KBM-7 (cell line): ENCODE data around the gene SF3B5.
"Not testable (repeated sequence)": the region's sequence is repeated elsewhere in the genome, so short reads cannot be mapped to it uniquely, and the experiment has no call there.

Experiments used
- DNase-seq: peaks from one replicate; pipeline ENCODE4 v3.0.0-alpha.2; 2015
- in situ Hi-C: fragments of 300-500 bp; cut with MboI; formaldehyde crosslinking; loops from 2 replicates; pipeline ENCODE4 v1.14.3; 2020; ENCODE audit warnings: low sequenced_read_pairs, low pct_unique_long_range_greater_than_20kb, mixed read lengths

SF3B5 gene

DNA sequence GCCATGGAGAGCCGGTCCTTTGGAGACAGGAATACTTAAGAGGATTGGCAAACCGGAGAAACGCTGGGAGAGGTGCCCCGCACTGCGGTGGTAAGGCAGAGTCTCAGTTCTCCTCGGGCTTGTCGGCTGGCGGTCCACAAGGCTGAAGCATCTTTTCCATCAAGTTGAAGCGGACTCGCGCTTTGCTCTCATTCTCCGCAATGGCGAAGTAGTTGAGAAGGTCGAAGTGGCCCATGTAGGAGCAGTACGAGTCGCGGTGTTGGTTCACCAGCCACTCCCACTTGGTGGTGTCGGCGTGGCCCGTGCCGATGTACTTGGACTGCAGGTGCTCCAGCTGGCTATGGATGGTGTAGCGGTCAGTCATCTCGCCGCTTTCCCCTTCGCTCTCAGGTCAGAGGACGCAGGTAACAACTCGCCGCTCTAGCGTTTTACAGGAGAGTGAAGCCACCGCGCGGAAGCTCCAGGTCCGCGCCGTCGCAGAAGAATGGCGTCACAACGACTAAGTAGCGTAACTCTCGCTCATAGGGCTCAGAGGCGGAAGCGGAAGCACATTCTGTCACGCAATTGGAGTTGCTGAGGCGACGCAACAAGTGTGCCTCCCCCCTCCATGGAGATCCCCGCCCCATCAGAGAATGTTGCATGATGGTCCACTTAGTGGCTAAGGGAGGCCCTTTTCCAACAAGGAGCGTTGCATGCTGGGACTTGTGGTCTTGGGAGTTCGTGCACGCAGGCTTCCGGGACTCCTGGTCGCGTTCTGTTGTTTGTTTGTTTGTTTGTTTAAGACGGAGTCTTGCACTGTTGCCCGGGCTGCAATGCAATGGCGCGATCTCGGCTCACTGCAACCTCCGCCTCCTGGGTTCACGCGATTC, at the start of gene SF3B5:
TSS of gene SF3B5 (minus strand) at position 440 of the 869 bp plus-strand sequence. CDS start at position 364, 76 bp downstream.
- in situ Hi-C loops, result no loop called here
- DNase-seq, result peak; percentile 99

DNA sequence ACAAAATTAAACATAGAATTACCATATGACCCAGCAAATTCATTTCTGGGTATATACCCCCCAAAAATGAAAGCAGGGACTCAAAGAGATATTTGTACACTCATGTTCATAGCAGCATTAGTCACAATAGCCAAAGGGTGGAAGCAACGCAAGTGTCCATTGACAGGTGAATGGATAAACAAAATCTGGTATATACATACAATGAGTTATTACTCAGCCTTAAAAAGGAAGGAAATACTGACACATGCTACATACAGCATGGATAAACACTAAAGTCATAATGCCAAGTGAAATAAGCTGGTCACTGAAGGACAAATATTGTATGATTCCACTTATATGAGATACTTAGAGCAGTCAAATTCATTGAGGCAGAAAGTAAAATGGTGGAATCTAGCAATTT, 49.6 kb upstream of the SF3B5 start:
- no peak for DNase-seq
- in situ Hi-C loops, result no loop called here

DNA sequence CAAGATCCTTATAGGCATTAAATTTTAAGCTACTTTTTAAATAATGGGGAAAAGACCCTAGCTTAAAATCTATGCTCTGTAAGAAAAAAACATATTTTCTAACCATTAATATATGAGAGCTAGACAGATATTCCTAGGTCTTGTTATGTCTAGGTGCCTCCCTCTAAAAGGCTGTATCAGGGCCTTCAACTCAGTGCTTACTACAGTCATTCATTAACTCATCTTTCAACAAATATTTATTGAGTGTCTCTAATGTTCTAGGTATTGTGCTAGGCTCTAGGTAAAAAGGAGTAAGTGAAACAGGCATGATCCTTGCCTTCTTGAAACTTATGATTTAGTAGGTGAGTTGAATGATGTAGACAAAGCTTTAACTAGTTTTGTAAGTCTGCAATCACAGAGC, 48.5 kb upstream of the SF3B5 start:
- DNase-seq, result no peak
- in situ Hi-C loops, result no loop called here

DNA sequence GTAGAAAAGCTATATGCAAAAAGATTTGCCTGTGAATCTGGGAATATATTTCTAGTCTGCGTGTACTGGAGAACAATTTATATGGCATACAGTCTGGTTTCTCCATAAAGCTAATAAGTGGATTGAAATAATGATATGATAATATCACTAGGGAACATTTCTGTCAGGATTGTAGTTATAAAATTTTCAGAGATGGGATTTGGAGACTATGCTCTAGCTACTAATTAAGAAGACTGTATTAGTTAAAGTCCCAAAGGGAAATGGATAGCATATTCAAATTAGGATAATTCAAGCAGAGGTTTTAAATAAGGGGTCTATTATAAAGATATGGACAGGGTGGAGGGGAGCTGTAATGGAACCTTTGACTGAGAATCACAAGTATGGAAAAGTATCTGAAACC, 47.7 kb upstream of the SF3B5 start:
- in situ Hi-C loops, result no loop called here
- DNase-seq, result no peak

DNA sequence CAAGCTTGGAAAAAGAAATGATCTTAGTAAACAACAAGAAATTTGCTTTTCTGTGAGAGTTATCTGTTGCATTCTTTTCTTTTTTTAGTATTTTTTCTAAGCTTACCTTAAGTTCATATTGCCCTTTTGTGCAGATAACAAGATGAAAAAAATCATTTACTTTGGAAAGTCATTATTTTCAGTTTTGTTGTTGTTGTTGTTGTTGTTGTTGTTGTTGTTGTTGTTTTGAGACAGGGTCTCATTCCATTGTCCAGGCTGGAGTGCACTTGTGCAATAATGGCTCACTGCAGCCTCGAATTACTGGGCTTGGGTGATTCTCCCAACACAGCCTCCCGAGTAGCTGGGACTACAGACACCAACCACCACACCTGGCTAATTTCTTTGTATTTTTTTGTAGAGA, 46.1 kb upstream of the SF3B5 start:
- in situ Hi-C loops, result no loop called here
- DNase-seq, result no peak

DNA sequence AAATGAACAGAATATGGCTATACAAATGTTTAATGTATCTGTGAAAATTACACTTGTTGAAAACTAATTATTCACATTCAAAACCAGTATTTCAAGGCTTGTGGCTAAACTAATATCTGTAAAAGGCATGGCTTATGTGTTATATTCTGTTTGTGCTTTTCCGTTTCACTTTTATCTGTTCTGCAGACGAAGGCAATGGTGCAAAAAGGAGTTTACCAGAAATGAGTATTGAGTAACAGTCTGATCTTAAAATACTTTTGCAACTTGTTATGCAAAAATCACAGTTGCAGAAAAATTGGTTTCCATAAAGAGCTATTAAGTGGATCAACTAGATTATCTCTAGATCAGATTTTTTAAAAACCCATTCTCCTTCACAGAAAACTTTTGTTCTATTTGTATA, 45.5 kb upstream of the SF3B5 start:
- in situ Hi-C loops, result no loop called here
- DNase-seq, result no peak

DNA sequence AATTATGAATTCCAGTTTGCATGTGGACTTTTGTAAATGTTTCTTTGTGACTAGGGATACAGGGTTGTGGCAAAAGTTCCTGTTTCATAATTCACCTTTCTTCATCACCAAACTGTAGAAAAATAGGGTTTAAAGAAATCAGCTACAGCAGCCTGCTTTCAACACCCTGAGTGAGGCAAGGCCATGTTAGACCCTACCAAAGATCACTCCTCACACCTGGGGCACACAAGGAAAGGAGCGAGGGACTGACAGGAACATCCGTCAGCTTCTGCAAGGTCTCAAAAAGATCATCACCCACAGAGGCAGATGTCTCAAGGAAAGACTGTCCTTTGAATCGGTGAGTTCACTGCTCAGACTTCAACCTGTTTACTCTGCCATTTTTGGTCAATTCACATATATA, 44.4 kb upstream of the SF3B5 start:
- in situ Hi-C loops, result no loop called here

DNA sequence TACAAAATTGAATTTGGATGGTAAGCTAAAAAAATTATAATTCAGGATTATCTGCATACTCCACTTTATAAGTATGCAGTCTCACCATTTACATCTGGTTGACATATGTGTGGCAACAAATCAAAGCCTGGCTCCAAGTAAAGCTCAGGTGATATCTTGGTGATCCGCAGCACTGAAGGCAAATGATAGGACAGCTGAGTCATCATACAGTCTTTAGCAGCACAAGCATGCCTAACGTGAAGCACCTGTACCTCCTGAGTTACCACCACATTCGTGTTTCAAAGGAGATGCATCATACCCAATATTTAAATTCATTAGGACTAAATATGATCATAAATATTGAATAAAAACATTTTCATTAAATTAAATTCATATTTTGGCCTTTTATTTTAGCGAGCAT, 43.2 kb upstream of the SF3B5 start:
- in situ Hi-C loops, result no loop called here
- DNase-seq, result no peak

More for the DNA sequence above, 44.4 kb upstream of the SF3B5 start:
- no peak for DNase-seq

DNA sequence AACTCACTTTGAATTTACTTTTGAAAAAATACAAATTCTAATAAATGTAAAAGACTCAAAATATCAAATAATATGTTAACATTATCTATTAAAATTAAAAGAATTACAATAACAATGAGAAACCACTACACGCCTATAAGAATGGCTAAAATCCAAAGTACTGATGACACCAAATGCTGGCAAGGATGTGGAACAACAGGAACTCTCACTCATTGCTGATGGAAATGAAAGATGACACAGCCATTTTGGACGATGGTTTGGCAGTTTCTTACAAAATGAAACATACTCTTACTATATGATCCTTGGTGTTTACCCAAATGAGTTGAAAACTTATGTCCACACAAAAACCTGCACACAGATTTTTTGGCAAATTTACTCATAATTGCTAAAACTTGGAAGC, 39.4 kb upstream of the SF3B5 start:
- no peak for DNase-seq
- in situ Hi-C loops, result no loop called here

DNA sequence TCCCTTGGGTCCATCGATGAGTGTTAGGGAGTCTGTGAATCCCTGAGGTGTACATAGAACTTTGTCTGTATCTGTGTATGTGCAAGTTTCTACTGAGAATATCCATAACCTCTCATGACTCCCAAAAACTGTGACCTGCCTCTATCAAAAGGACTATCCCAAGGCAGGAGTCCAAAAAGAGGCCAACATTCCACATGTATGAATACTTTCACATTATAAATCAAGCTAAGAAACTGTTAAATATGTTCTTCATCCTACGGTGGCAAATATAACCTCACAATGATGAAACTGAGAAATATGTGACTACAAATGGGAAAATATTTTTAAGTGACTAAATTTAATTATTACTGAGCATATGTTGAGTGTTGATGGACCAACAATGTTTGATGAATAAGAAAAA, 38.8 kb upstream of the SF3B5 start:
- no peak for DNase-seq

DNA sequence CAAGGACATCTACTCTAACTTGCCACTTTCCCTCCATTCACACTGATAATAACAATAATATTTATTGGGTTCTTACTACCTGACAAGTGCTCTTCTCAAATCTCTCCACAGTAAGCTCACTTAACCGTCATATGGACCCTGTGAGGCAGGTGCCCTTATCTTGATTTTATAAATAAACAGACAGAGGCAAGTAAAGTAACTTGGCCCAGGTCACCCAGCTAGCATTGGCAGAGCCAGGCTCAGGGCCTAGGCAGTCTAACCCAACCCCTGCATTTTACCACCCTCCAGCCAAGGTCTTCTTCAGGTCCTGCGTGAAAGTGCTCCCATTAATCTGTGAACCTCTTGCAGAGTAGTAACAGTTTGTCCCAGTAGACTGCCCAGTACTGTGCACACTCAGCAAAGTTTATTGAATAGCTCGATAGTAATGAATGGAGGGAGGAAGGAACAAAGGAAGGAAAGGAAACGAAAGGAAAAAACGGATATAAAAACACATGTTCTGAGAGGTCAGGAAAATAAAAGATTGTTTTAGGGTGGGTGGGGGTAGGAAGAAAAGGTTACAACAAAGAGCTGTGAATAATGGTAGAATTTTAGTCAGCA, 38.0 kb upstream of the SF3B5 start:
- no peak for DNase-seq
- in situ Hi-C loops, result no loop called here

More for the DNA sequence above, 38.8 kb upstream of the SF3B5 start:
- in situ Hi-C loops, result no loop called here

DNA sequence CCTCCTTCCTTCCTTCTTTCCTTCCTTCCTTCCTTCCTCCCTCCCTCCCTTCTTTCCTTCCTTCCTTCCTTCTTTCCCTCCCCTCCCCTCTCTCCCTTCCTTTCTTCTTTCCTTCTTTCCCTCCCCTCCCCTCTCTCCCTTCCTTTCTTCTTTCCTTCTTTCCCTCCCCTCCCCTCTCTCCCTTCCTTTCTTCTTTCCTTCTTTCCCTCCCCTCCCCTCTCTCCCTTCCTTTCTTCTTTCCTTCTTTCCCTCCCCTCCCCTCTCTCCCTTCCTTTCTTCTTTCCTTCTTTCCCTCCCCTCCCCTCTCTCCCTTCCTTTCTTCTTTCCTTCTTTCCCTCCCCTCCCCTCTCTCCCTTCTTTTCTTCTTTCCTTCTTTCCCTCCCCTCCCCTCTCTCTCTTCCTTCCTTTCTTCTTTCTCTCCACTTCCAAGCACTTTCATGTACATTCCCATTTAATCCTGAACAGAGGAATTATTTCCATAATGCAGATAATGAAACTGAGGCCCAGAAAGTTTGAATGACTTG, 36.9 kb upstream of the SF3B5 start:
- in situ Hi-C loops, result not testable (repeated sequence)

DNA sequence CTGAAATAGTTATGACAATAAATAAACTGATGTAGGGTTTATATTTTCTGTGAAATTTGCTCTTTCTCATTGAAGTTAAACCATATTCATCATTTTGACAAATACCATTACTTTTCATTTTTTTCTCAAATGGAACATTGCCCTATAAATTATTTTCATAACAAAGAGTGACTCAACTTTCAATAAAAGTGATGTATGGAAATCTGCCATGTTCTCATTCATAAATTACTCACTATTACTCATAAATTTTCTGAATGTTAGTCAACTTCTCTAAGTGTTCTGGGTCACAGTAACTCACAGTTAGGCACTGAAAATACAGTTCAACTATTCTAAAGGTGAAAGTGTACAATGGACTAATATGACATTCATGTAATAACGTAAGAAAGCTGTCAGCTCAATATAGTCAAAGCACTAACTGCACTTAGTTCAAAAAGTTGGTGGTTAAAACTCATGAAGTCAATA, 35.9 kb upstream of the SF3B5 start:
- in situ Hi-C loops, result no loop called here
- DNase-seq, result no peak

More for the DNA sequence above, 36.9 kb upstream of the SF3B5 start:
- DNase-seq, result not testable (repeated sequence)

DNA sequence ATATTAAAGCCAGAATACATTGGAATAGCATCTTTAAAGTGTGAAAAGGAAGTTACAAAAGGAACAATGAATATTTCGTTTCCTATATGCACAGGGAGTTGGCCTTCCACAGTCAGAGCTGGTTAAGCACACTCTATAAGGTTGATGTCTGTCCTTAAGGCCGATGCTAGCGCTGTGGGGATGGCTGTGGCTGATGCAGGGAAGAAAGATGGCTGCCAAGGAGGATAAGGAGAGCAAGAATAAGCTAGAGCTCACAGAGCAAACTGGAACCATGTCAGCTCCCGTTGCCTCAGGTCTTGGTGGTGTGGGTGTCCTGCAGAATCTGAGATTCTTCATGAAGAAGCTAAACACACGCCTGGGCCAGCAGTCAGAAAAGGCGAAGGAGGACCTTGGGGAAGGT, 34.1 kb upstream of the SF3B5 start:
- in situ Hi-C loops, result no loop called here
- no peak for DNase-seq

DNA sequence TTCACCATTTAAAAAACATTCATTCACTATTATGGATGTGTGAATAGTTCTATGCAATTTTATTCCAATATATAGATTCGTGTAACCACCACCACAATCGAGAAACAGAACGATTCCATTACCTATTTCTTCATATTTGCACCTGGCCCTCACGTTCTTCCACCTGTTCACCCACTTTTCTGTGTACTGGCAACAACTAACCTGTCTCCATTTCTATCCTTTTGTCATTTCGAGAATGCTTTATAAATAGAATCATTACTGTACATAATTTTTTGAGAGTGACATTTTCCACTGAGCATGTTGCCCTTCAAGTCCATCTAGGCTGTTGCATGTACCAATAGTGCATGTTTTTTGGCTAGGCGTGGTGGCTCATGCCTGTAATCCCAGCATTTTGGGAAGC, 31.7 kb upstream of the SF3B5 start:
- no peak for DNase-seq
- in situ Hi-C loops, result no loop called here

DNA sequence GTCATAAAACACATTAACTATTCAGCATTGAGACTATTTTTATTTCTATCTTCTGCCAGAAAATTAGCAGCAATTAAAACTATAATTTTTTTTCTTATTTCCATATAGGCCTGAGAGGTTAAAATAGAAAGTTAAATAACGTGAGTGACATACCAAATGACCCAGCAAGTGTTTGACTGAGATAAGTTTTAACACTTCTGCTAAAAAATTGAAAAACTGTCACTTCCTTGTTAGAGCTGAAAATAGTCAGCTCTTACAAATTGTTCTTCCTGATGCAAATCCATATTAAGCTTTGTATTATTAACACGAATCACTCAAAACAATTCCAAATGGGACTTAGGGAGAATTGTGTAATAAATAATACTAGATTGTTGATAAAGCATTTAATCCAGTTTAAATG, 28.5 kb upstream of the SF3B5 start:
- DNase-seq, result peak; percentile 42
- in situ Hi-C loops, result loop anchor here (25.0 kb wide), 1 partner anchor 363 kb away; no protein-coding TSS in a partner anchor

DNA sequence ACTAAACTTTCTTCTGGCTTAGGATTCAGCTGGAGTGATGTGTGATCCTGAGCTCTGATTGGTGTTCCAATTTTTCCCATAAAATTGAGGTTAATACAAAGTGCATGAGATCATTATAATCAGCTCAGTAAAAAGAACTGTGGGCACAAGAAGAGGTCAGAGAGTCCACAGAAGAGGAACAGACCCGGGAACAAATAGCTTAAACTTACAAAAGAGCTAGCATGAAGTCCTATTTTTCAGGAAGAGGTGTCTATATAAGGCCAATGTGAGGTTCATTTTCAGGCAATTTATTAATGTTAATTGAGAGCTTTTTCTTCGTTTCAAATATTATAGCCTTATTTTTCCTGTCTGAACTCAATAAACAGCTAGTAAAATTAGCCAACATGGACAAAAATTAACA, 28.0 kb upstream of the SF3B5 start:
- in situ Hi-C loops, result loop anchor here (25.0 kb wide), 1 partner anchor 364 kb away; no protein-coding TSS in a partner anchor
- no peak for DNase-seq

DNA sequence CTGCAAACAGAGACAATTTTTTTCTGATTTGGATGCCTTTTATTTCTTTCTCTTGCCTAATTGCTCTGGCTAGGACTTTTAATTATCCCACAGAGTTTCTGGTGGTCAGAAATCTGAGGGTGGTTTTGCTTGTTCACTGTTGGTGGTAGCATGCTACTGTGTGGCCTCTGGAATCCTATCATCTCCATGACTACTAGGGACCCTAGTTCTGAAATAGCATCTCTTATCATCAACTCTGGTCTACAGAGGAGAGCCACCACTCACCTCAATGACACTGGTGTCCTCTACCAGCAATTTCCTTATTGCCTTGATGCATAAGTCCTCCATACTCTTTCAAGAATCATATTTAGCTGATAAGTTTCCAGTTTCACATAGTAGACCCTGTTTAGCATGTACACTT, 27.5 kb upstream of the SF3B5 start:
- in situ Hi-C loops, result loop anchor here (25.0 kb wide), 1 partner anchor 364 kb away; no protein-coding TSS in a partner anchor
- DNase-seq, result no peak

DNA sequence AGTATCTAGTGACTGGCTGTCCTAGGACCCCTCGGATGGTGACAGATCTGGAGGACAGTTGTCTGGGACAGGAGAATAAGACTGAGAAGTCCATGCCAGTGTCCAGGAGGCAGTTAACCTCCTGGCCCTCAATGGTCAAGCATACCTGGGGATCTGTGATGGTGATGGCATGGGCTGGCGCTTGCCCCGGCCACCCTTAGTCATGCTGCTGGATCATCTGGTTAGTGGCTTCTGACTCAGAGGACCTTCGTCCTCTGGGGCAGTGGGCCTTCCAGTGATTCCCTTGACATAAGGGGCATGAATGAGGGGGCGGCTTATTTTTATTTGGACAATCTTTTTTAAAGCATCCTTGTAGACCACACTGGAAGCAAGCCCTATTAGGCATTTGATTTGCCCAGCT, 24.0 kb upstream of the SF3B5 start:
- in situ Hi-C loops, result loop anchor here (25.0 kb wide), 1 partner anchor 368 kb away; no protein-coding TSS in a partner anchor
- no peak for DNase-seq

DNA sequence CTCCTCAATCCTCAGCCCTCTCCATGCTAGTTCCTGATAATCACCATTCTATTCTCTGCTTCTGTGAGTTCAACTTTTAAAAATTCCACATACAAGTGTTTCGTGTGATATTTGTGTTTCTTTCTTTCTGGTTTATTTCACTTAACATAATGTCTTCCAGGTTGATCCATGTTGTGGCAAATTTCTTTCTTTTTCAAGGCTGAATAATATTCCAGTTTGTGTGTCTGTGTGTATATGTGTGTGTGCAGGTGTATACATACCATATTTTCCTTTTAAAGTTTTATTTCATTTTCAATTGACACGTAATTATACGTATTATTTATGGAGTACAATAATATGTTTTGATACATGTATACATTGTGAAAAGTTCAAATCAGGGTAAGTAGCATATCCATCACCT, 19.8 kb upstream of the SF3B5 start:
- in situ Hi-C loops, result loop anchor here (25.0 kb wide), 1 partner anchor 372 kb away; no protein-coding TSS in a partner anchor
- no peak for DNase-seq
